ENCODE measurements around the gene CRYBG2.
A peak's percentile ranks its signal among the peaks of the same experiment; 100 is the strongest.

CRYBG2 gene

GRCh38 chr1:26367441-26367840 is 13.5 kb upstream of the CRYBG2 start:
- Histone ChIP-seq H4K8ac (ENCODE audit: low read length) (no peak overlapping the region), H3K27ac (ENCODE audit: low read length, poor library complexity, severe bottlenecking) (no peak overlapping the region), H4K91ac (ENCODE audit: low read length) (no peak overlapping the region), H3K9me3 (ENCODE audit: control insufficient read depth, low read length) (no peaks in the 10 kb centered on the region), H3K36me3 (ENCODE audit: control insufficient read depth in 1 of 2, insufficient read depth in 2 of 2, low read depth in 1 of 2, low read length in 2 of 2) (no peaks in the 10 kb centered on the region), H3K4me1 (ENCODE audit: control insufficient read depth, insufficient read depth, low read depth, low read length) (peaks cover 2% of the 10 kb centered on the region), H3K4me2 (ENCODE audit: low read length, poor library complexity, severe bottlenecking) (no peak overlapping the region), H2BK120ac (ENCODE audit: low read depth, low read length) (no peak overlapping the region), H2AFZ (ENCODE audit: low read depth, low read length) (no peak overlapping the region), H3K4me3 (ENCODE audit: insufficient read depth in 1 of 2, low read depth in 1 of 2, low read length in 2 of 2) (no peak overlapping the region), H3K18ac (ENCODE audit: low read depth in 1 of 2, low read length in 2 of 2) (no peak overlapping the region), H2BK12ac (ENCODE audit: low read length in 2 of 2) (no peak overlapping the region), H2AK5ac (ENCODE audit: low read length, severe bottlenecking) (no peak overlapping the region), H3K79me1 (replicated peaks; ENCODE audit: low read length, poor library complexity, severe bottlenecking) (no peaks in the 10 kb centered on the region), H3K27me3 (ENCODE audit: control insufficient read depth in 1 of 2, insufficient read depth in 1 of 2, low read length in 2 of 2) (peaks cover 44 to 52% of the 10 kb centered on the region in 2 experiments), H2BK5ac (ENCODE audit: low read depth, low read length, poor library complexity, severe bottlenecking) (no peak overlapping the region), H3K4ac (ENCODE audit: low read depth in 1 of 2, low read length in 2 of 2) (no peak overlapping the region), H3K14ac (ENCODE audit: low read length in 2 of 2) (no peak overlapping the region), H3K9ac (ENCODE audit: low read length) (no peak overlapping the region), H3K23ac (ENCODE audit: low read length in 2 of 2) (no peak overlapping the region), H2BK15ac (ENCODE audit: low read depth, poor library complexity, severe bottlenecking) (no peak overlapping the region)
- WGBS: 88% methylated on average over 6 of the region's 6 CpGs
- DNase-seq: no peak

- H2BK120ac ChIP-seq (ENCODE audit: low read depth, low read length): no peak overlapping the region
- no peak overlapping the region for H3K4ac ChIP-seq (ENCODE audit: low read depth in 1 of 2, low read length in 2 of 2)
- H3K27me3 ChIP-seq (ENCODE audit: control insufficient read depth in 1 of 2, insufficient read depth in 1 of 2, low read length in 2 of 2): peaks cover 60 to 65% of the 10 kb centered on the region in 2 experiments
- H2BK15ac ChIP-seq (ENCODE audit: low read depth, poor library complexity, severe bottlenecking): no peak overlapping the region
- H3K27ac ChIP-seq (ENCODE audit: low read length, poor library complexity, severe bottlenecking): no peak overlapping the region
- DNase-seq: no peak
- WGBS: 85% methylated on average over 9 of the region's 9 CpGs
- peaks cover 4% of the 10 kb centered on the region for H3K4me1 ChIP-seq (ENCODE audit: control insufficient read depth, insufficient read depth, low read depth, low read length)
- H3K4me2 ChIP-seq (ENCODE audit: low read length, poor library complexity, severe bottlenecking): no peak overlapping the region
- H2BK12ac ChIP-seq (ENCODE audit: low read length in 2 of 2): no peak overlapping the region
- no peak overlapping the region for H3K18ac ChIP-seq (ENCODE audit: low read depth in 1 of 2, low read length in 2 of 2)
- no peak overlapping the region for H2AK5ac ChIP-seq (ENCODE audit: low read length, severe bottlenecking)
- H3K36me3 ChIP-seq (ENCODE audit: control insufficient read depth in 1 of 2, insufficient read depth in 2 of 2, low read depth in 1 of 2, low read length in 2 of 2): no peaks in the 10 kb centered on the region
- no peak overlapping the region for H4K8ac ChIP-seq (ENCODE audit: low read length)
- no peak overlapping the region for H3K23ac ChIP-seq (ENCODE audit: low read length in 2 of 2)
- no peaks in the 10 kb centered on the region for H3K9me3 ChIP-seq (ENCODE audit: control insufficient read depth, low read length)
- no peak overlapping the region for H2BK5ac ChIP-seq (ENCODE audit: low read depth, low read length, poor library complexity, severe bottlenecking)
- H2AFZ ChIP-seq (ENCODE audit: low read depth, low read length): no peak overlapping the region
- H3K79me1 ChIP-seq (replicated peaks; ENCODE audit: low read length, poor library complexity, severe bottlenecking): no peaks in the 10 kb centered on the region
- no peak overlapping the region for H3K4me3 ChIP-seq (ENCODE audit: insufficient read depth in 1 of 2, low read depth in 1 of 2, low read length in 2 of 2)
- H3K14ac ChIP-seq (ENCODE audit: low read length in 2 of 2): no peak overlapping the region
- no peak overlapping the region for H4K91ac ChIP-seq (ENCODE audit: low read length)
- H3K9ac ChIP-seq (ENCODE audit: low read length): no peak overlapping the region
Measured at GRCh38 chr1:26364956-26365355, 11.0 kb upstream of the CRYBG2 start.

- Histone ChIP-seq H4K91ac (ENCODE audit: low read length) (no peak overlapping the region), H3K9me3 (ENCODE audit: control insufficient read depth, low read length) (no peaks in the 10 kb centered on the region), H2BK5ac (ENCODE audit: low read depth, low read length, poor library complexity, severe bottlenecking) (no peak overlapping the region), H2AFZ (ENCODE audit: low read depth, low read length) (no peak overlapping the region), H3K14ac (ENCODE audit: low read length in 2 of 2) (no peak overlapping the region), H2AK5ac (ENCODE audit: low read length, severe bottlenecking) (no peak overlapping the region), H3K27me3 (ENCODE audit: control insufficient read depth in 1 of 2, insufficient read depth in 1 of 2, low read length in 2 of 2) (peaks cover 69 to 75% of the 10 kb centered on the region in 2 experiments), H3K4ac (ENCODE audit: low read depth in 1 of 2, low read length in 2 of 2) (no peak overlapping the region), H3K23ac (ENCODE audit: low read length in 2 of 2) (no peak overlapping the region), H3K4me3 (ENCODE audit: insufficient read depth in 1 of 2, low read depth in 1 of 2, low read length in 2 of 2) (no peak overlapping the region), H3K9ac (ENCODE audit: low read length) (no peak overlapping the region), H2BK12ac (ENCODE audit: low read length in 2 of 2) (no peak overlapping the region), H3K4me2 (ENCODE audit: low read length, poor library complexity, severe bottlenecking) (no peak overlapping the region), H3K27ac (ENCODE audit: low read length, poor library complexity, severe bottlenecking) (no peak overlapping the region), H2BK120ac (ENCODE audit: low read depth, low read length) (no peak overlapping the region), H2BK15ac (ENCODE audit: low read depth, poor library complexity, severe bottlenecking) (no peak overlapping the region), H4K8ac (ENCODE audit: low read length) (no peak overlapping the region), H3K79me1 (replicated peaks; ENCODE audit: low read length, poor library complexity, severe bottlenecking) (no peaks in the 10 kb centered on the region), H3K36me3 (ENCODE audit: control insufficient read depth in 1 of 2, insufficient read depth in 2 of 2, low read depth in 1 of 2, low read length in 2 of 2) (no peaks in the 10 kb centered on the region), H3K18ac (ENCODE audit: low read depth in 1 of 2, low read length in 2 of 2) (no peak overlapping the region), H3K4me1 (ENCODE audit: control insufficient read depth, insufficient read depth, low read depth, low read length) (peaks cover 5% of the 10 kb centered on the region)
- 44% methylated on average over 21 of the region's 26 CpGs for WGBS
- DNase-seq: peak; percentile 70
Measured at GRCh38 chr1:26363549-26364448, 9.9 kb upstream of the CRYBG2 start.

- no peak overlapping the region for H2BK15ac ChIP-seq (ENCODE audit: low read depth, poor library complexity, severe bottlenecking)
- H3K27me3 ChIP-seq (ENCODE audit: control insufficient read depth in 1 of 2, insufficient read depth in 1 of 2, low read length in 2 of 2): peaks cover 68 to 76% of the 10 kb centered on the region in 2 experiments
- H4K8ac ChIP-seq (ENCODE audit: low read length): no peak overlapping the region
- H3K79me1 ChIP-seq (replicated peaks; ENCODE audit: low read length, poor library complexity, severe bottlenecking): no peaks in the 10 kb centered on the region
- no peaks in the 10 kb centered on the region for H3K9me3 ChIP-seq (ENCODE audit: control insufficient read depth, low read length)
- H2BK5ac ChIP-seq (ENCODE audit: low read depth, low read length, poor library complexity, severe bottlenecking): no peak overlapping the region
- no peak overlapping the region for H3K14ac ChIP-seq (ENCODE audit: low read length in 2 of 2)
- 84% methylated on average over 3 of the region's 3 CpGs for WGBS
- H3K4me1 ChIP-seq (ENCODE audit: control insufficient read depth, insufficient read depth, low read depth, low read length): peaks cover 5% of the 10 kb centered on the region
- H3K4ac ChIP-seq (ENCODE audit: low read depth in 1 of 2, low read length in 2 of 2): no peak overlapping the region
- H3K36me3 ChIP-seq (ENCODE audit: control insufficient read depth in 1 of 2, insufficient read depth in 2 of 2, low read depth in 1 of 2, low read length in 2 of 2): no peaks in the 10 kb centered on the region
- H2AK5ac ChIP-seq (ENCODE audit: low read length, severe bottlenecking): no peak overlapping the region
- H2BK120ac ChIP-seq (ENCODE audit: low read depth, low read length): no peak overlapping the region
- no peak overlapping the region for H3K4me3 ChIP-seq (ENCODE audit: insufficient read depth in 1 of 2, low read depth in 1 of 2, low read length in 2 of 2)
- H2BK12ac ChIP-seq (ENCODE audit: low read length in 2 of 2): no peak overlapping the region
- H2AFZ ChIP-seq (ENCODE audit: low read depth, low read length): no peak overlapping the region
- no peak for DNase-seq
- H4K91ac ChIP-seq (ENCODE audit: low read length): no peak overlapping the region
- H3K4me2 ChIP-seq (ENCODE audit: low read length, poor library complexity, severe bottlenecking): no peak overlapping the region
- H3K27ac ChIP-seq (ENCODE audit: low read length, poor library complexity, severe bottlenecking): no peak overlapping the region
- no peak overlapping the region for H3K9ac ChIP-seq (ENCODE audit: low read length)
- H3K18ac ChIP-seq (ENCODE audit: low read depth in 1 of 2, low read length in 2 of 2): no peak overlapping the region
- H3K23ac ChIP-seq (ENCODE audit: low read length in 2 of 2): no peak overlapping the region
Measured at GRCh38 chr1:26362331-26362730, 8.4 kb upstream of the CRYBG2 start.

Measured in mesenchymal stem cell (in vitro differentiated cells and primary cell).